Fibroblast of the aortic adventitia (primary cell): ENCODE data around the gene FCSK. TPM values are rescaled to one million over a fixed set of nuclear protein-coding genes. Genes with fewer than 3 reads are reported as not detected.
A peak's percentile ranks its signal among the peaks of the same experiment; 100 is the strongest.
"Not testable (repeated sequence)": the region's sequence is repeated elsewhere in the genome, so short reads cannot be mapped to it uniquely, and the experiment has no call there.

Source experiments
- DNase-seq: peaks from one replicate; pipeline ENCODE4 v3.0.0-alpha.2; 2010; ENCODE audit warnings: low read depth
- H3K4me3 ChIP-seq: 2 replicates; pipeline ENCODE4 v1.5.1; 2011; ENCODE audit warnings: low read depth, mild to moderate bottlenecking, control low read depth, low read length, moderate library complexity
- total RNA-seq: library from RNA; depleted of rRNA; stranded (reverse); fragments of >200 nt; gene quantifications from 2 replicates; pipeline ENCODE4 v1.2.3, GENCODE V29; 2012; ENCODE audit warnings: low replicate concordance
- TF ChIP-seq, protein P1 (sequence below): IDR thresholded peaks from 2 replicates; pipeline ENCODE4 v1.5.1; 2011; ENCODE audit warnings: mild to moderate bottlenecking, low read length, control low read depth, inconsistent platforms; ENCODE audit not compliant: insufficient read depth

FCSK gene
- total RNA-seq = 8.1 and 8.9 TPM in 2 replicates

DNA sequence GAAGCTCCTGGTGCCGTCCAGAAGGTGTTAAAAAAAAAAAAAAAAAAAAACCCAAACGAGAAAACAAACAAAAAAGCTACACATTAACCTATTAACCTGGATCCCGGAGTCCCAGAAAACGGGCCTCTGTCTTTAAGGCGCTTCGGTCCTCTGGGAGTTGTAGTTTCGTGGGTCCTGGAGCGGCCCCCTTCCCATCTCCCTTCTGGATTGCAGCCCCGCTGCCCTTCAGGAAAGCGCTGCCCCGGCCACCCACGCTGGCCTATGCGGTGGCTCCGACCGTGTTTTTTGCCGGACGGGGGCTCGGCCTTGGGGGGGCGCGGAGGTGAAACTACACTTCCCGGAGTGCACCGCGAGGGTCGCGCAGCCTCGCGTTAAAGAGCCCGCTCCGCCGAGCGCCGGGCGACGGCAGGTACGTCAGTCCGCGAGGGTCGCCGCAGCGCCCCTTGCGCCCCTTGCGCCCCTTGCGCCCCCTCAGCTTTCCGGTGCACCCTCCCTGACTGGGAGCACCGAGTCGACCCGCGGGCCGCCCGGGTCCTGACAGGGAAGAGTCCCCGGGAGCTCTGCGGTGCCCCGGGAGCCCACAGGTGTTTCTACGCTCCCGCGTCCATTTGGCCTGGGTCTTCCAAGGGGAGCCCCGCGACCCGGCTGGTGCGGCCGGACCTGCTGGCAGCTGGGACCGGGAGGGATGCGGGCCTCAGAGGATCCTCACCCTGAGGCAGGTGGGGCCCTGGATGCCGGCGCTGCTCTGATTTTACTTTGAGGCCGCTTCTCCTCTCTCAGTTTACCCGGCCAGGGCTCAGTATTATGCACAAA lies at the start of gene FCSK:
TSS of gene FCSK (plus strand) at position 374 of the 813 bp plus-strand sequence. CDS start 8,596 bp downstream, outside the sequence.
- peak; percentile 72 for DNase-seq
- peak within 1 kb of the TSS; percentile 80 for H3K4me3 ChIP-seq
- TF ChIP-seq, protein P1, sequence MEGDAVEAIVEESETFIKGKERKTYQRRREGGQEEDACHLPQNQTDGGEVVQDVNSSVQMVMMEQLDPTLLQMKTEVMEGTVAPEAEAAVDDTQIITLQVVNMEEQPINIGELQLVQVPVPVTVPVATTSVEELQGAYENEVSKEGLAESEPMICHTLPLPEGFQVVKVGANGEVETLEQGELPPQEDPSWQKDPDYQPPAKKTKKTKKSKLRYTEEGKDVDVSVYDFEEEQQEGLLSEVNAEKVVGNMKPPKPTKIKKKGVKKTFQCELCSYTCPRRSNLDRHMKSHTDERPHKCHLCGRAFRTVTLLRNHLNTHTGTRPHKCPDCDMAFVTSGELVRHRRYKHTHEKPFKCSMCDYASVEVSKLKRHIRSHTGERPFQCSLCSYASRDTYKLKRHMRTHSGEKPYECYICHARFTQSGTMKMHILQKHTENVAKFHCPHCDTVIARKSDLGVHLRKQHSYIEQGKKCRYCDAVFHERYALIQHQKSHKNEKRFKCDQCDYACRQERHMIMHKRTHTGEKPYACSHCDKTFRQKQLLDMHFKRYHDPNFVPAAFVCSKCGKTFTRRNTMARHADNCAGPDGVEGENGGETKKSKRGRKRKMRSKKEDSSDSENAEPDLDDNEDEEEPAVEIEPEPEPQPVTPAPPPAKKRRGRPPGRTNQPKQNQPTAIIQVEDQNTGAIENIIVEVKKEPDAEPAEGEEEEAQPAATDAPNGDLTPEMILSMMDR = no peak

DNA sequence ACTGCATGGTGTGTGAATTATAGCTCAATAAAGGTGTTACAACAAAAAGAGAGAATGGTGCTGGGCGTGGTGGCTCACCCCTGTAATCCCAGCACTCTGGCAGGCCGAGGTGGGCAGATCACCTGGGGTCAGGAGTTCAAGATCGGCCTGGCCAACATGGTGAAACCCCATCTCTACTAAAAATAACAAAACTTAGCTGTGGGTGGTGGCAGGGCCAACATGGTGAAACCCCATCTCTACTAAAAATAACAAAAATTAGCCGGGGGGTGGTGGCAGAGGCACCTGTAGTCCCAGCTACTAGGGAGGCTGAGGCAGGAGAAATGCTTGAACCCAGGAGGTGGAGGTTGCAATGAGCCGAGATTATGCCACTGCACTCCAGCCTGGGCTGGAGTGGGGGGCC lies 48.3 kb upstream of the FCSK start:
- H3K4me3 ChIP-seq, DNase-seq: not testable (repeated sequence)

DNA sequence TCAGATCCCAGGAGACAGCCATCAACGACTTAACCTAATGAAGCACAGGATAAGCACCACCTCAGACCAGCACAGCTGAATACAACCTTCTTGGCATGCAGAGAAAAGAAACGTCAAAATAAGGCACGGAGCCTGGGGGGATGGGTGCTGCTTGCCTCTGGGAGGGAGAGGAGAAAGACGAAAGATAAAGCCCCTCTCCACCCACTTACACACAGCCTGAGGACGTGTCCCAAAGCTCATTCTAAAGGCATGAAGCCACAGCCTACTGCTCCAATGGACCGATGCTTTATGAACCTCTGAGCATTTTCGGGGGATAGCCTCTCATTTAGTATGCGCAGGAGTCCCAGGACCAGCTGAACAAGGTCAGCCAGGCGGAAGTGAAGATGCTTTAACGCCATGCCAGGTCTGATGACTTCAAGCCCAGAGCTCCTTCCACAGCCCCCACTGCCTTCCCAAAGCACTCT lies 46.6 kb upstream of the FCSK start:
- H3K4me3 ChIP-seq = no peak overlapping the region
- TF ChIP-seq, protein P1 = no peak
- no peak for DNase-seq

DNA sequence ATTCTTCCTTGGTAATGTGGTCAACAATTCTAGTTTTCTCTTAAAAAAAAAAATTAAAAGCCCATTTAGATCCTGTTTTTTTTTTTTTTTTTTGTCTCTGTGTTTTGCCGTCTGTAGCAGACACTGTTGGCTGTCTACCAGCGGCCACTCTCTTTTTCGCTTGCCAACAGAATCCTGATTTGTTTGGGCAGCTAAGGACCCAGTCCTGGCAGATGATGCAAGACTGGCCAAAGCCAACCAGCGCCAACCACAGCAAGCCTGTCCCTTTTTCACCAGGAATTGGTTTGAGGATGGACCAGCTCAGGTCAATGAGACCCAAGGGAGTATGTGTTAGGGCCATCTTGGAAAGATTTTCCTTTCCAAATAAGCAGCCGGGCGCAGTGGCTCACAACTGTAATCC lies 43.7 kb upstream of the FCSK start:
- H3K4me3 ChIP-seq = no peak overlapping the region
- TF ChIP-seq, protein P1 = no peak
- DNase-seq = no peak

DNA sequence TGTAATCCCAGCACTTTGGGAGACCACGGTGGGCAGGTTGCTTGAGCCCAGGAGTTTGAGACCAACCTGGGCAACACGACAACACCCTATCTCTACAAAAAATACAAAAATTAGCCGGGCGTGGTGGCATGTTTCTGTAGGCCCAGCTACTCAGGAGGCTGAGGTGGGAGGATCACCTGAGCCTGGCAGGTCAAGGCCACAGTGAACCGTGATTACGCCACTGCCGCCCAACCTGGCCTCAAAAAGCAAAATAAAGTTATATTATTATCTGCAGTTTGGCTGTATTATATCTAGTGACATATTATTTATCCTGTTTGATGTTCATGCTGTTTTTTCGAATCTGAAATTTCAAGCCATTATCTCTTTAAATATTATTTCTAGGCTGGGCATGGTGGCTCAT lies 42.0 kb upstream of the FCSK start:
- TF ChIP-seq, protein P1 = no peak
- DNase-seq = no peak
- no peak overlapping the region for H3K4me3 ChIP-seq

DNA sequence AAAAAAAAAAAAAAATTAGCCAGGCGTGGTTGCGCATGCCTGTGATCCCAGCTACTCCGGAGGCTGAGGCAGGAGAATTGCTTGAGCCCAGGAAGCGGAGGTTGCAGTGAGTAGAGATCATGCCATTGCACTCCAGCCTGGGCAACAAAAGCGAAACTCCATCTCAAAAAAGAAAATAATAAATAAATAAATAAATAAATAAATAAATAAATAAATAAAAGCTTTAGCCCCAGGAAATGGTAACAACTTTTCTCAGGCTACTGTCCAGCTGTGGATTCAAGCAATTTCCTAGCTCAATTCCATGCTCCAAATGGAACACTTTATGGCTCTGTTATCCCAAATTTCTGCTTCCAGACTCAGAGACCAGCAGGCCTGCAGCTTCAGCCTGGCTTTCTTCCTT lies 40.8 kb upstream of the FCSK start:
- H3K4me3 ChIP-seq, DNase-seq: not testable (repeated sequence)

DNA sequence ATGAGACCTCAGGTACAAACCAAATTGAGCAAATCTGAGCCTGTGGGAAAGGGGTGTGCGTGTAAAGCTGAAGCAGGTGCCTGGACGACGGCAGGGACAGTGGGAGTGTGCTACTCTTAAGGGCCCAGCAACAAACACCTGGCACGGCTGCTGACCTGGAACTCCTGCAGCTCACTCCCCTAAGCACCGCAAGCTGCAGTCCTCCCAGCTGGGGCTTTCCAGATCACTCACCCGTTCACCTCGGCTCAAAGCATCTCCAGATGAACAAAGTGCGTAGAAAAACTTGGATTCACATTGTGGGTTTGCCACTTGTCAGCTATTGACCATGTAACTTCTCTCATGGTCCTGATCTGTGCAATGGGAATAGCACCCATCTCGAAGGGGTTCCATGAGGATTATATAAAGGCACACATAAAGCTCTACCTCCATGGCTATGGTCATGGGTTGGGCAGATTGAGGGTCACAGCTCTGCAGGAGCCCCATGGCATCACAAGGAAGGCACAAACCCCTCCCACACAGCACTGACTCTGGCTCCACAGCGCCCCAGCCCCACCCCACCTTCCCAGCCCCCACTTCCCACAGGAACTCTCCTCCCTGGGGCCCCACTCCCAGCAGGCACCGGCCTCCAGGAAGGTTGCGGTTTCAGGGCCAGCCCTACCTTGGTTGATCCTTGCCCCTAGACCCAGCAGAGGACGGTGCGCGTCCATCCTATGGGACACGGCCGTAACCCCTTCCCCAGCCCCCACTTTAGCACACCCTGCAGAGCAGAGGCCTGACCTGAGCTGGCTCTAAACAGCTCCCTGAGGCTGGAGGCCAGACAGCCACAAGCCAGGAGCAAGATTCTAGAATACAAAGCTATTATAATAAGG lies 37.4 kb upstream of the FCSK start:
- H3K4me3 ChIP-seq = no peak overlapping the region
- TF ChIP-seq, protein P1 = no peak
- DNase-seq = no peak
